ENCODE results near the gene PLOD1.

PLOD1 gene

DNA sequence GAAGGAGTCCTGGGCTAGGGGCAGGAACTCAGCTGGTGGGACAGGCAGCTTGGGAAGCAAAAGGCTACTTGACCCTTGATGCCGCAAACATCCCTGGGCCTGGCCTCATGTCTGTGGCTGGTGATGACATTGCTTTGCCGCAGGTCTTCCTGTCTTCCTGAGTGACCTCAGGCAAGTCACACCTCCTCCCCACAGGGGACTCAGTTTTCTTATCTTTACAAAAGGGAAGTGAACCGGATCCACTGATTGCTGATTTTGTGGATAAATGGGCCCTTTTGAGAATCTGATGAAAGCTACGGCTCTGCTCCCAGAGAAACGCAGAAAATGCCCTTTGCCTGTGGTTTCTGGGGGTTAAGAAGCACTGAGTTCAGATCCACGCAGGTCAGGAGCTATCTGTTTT, 20.7 kb downstream of the PLOD1 start:
- TF ChIP-seq POLR2AphosphoS5 (IDR thresholded peaks at IDR 0.05; ENCODE audit: low read depth, low read length) = no peak
- no peak for TF ChIP-seq TAF1 (IDR thresholded peaks at IDR 0.05; ENCODE audit: borderline replicate concordance, insufficient read depth, low read length)
- TF ChIP-seq, protein P1, sequence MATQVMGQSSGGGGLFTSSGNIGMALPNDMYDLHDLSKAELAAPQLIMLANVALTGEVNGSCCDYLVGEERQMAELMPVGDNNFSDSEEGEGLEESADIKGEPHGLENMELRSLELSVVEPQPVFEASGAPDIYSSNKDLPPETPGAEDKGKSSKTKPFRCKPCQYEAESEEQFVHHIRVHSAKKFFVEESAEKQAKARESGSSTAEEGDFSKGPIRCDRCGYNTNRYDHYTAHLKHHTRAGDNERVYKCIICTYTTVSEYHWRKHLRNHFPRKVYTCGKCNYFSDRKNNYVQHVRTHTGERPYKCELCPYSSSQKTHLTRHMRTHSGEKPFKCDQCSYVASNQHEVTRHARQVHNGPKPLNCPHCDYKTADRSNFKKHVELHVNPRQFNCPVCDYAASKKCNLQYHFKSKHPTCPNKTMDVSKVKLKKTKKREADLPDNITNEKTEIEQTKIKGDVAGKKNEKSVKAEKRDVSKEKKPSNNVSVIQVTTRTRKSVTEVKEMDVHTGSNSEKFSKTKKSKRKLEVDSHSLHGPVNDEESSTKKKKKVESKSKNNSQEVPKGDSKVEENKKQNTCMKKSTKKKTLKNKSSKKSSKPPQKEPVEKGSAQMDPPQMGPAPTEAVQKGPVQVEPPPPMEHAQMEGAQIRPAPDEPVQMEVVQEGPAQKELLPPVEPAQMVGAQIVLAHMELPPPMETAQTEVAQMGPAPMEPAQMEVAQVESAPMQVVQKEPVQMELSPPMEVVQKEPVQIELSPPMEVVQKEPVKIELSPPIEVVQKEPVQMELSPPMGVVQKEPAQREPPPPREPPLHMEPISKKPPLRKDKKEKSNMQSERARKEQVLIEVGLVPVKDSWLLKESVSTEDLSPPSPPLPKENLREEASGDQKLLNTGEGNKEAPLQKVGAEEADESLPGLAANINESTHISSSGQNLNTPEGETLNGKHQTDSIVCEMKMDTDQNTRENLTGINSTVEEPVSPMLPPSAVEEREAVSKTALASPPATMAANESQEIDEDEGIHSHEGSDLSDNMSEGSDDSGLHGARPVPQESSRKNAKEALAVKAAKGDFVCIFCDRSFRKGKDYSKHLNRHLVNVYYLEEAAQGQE (IDR thresholded peaks at IDR 0.05; ENCODE audit: insufficient read depth in 1 of 2, low read depth in 2 of 2, low read length in 2 of 2) = no peak
- no peak for TF ChIP-seq SIN3A (IDR thresholded peaks at IDR 0.05; ENCODE audit: borderline replicate concordance, insufficient read depth, low read length)
- no peak for TF ChIP-seq FOXP2 (optimal IDR thresholded peaks at IDR 0.05; ENCODE audit: borderline replicate concordance, extremely low read depth, extremely low read length, insufficient read depth)

- TF ChIP-seq SIN3A (IDR thresholded peaks at IDR 0.05; ENCODE audit: borderline replicate concordance, insufficient read depth, low read length) = no peak
- no peak for TF ChIP-seq POLR2AphosphoS5 (IDR thresholded peaks at IDR 0.05; ENCODE audit: low read depth, low read length)
- TF ChIP-seq, protein P1 (IDR thresholded peaks at IDR 0.05; ENCODE audit: insufficient read depth in 1 of 2, low read depth in 2 of 2, low read length in 2 of 2) = no peak
- TF ChIP-seq FOXP2 (optimal IDR thresholded peaks at IDR 0.05; ENCODE audit: borderline replicate concordance, extremely low read depth, extremely low read length, insufficient read depth) = no peak
- TF ChIP-seq TAF1 (IDR thresholded peaks at IDR 0.05; ENCODE audit: borderline replicate concordance, insufficient read depth, low read length) = no peak
These were observed 22.9 kb downstream of the PLOD1 start for GRCh38 chr1:11957398-11957797.

DNA sequence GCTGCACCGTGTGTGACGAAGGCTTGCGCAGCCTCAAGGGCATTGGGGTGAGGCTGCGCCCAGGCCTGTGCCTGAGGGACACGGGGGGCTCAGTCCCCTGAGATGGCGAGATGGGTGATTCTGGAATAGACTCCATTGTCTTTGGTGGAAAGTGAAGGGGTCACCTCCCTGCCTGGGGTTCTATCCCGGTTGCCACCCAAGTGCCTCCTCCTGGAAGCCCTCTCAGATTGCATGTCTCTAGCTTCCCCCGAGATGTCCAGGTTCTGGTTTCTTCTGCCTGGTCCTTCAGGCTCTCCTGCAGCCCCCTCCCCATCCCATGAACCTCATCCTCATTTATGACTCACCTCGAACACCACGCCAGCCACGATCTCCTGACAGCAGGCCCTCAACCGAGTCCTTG, 23.4 kb downstream of the PLOD1 start:
- no peak for TF ChIP-seq FOXP2 (optimal IDR thresholded peaks at IDR 0.05; ENCODE audit: borderline replicate concordance, extremely low read depth, extremely low read length, insufficient read depth)
- TF ChIP-seq POLR2AphosphoS5 (IDR thresholded peaks at IDR 0.05; ENCODE audit: low read depth, low read length) = no peak
- TF ChIP-seq TAF1 (IDR thresholded peaks at IDR 0.05; ENCODE audit: borderline replicate concordance, insufficient read depth, low read length) = no peak
- no peak for TF ChIP-seq SIN3A (IDR thresholded peaks at IDR 0.05; ENCODE audit: borderline replicate concordance, insufficient read depth, low read length)
- TF ChIP-seq, protein P1 (IDR thresholded peaks at IDR 0.05; ENCODE audit: insufficient read depth in 1 of 2, low read depth in 2 of 2, low read length in 2 of 2) = no peak

DNA sequence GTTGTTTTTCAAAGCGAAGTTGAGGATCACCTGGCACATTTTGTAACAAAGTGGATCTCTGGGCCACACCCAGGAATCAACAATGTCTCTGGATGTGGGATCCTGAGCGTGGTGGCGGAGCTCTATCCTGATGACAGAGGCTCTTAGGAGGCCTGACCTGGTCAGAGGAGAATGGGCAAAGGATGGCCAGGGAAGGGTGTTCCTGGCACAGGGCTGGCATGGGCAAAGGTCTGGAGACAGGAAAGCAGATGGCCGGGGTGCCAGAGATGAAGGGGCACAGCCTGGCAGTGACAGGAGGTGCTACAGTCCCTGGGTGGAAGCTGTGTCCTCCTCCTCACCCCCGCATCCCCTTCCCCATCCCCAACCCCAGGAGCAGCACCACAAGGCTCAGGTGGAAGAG, 25.8 kb downstream of the PLOD1 start:
- no peak for TF ChIP-seq POLR2AphosphoS5 (IDR thresholded peaks at IDR 0.05; ENCODE audit: low read depth, low read length)
- no peak for TF ChIP-seq TAF1 (IDR thresholded peaks at IDR 0.05; ENCODE audit: borderline replicate concordance, insufficient read depth, low read length)
- no peak for TF ChIP-seq SIN3A (IDR thresholded peaks at IDR 0.05; ENCODE audit: borderline replicate concordance, insufficient read depth, low read length)
- TF ChIP-seq, protein P1 (IDR thresholded peaks at IDR 0.05; ENCODE audit: insufficient read depth in 1 of 2, low read depth in 2 of 2, low read length in 2 of 2) = no peak
- no peak for TF ChIP-seq FOXP2 (optimal IDR thresholded peaks at IDR 0.05; ENCODE audit: borderline replicate concordance, extremely low read depth, extremely low read length, insufficient read depth)

DNA sequence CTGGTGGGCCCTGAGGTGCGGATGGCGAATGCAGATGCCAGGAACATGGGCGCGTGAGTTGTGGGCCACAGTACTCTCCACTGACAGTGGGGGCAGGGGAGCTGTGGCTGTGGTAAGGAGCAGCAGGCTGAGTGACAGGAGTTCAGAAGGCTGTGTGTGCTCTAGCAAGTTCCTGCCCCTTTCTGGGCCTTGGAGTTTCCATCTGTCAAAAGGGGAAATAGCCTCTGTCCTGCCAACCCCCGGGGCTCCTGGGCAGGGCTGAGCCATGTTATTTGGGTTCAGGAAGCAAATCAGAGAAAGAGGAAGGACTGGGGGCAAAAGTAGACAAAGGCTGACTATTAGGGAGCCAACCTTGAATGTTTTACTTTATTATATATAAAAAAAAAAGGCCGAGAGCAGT, 26.2 kb downstream of the PLOD1 start:
- TF ChIP-seq POLR2AphosphoS5 (IDR thresholded peaks at IDR 0.05; ENCODE audit: low read depth, low read length) (no peak), FOXP2 (optimal IDR thresholded peaks at IDR 0.05; ENCODE audit: borderline replicate concordance, extremely low read depth, extremely low read length, insufficient read depth) (no peak), TAF1 (IDR thresholded peaks at IDR 0.05; ENCODE audit: borderline replicate concordance, insufficient read depth, low read length) (no peak), SIN3A (IDR thresholded peaks at IDR 0.05; ENCODE audit: borderline replicate concordance, insufficient read depth, low read length) (no peak)
- TF ChIP-seq, protein P1 (IDR thresholded peaks at IDR 0.05; ENCODE audit: insufficient read depth in 1 of 2, low read depth in 2 of 2, low read length in 2 of 2) = no peak

Data from PFSK-1 (cell line).